MCF 10A (cell line): ENCODE results near the gene PLVAP. TPM values are rescaled to one million over a fixed set of nuclear protein-coding genes. Genes with fewer than 3 reads are reported as not detected.
"Not testable (repeated sequence)": the region's sequence is repeated elsewhere in the genome, so short reads cannot be mapped to it uniquely, and the experiment has no call there.

Experiments used
- BruUV-seq: library from RNA; stranded (reverse); fragments of 400-500 nt; replicated peaks from 2 replicates; lab custom pipeline; 2021; lab: Mats Ljungman, UMichigan
- CTCF ChIA-PET: fragments of 300-600 bp; sonication (Branson Sonifier 250); formaldehyde crosslinking; extraction: SDS; loops from one replicate; lab custom pipeline; 2021; ENCODE audit warnings: antibody characterized with exemption, inconsistent platforms; lab: Yijun Ruan, JAX
- POLR2A ChIA-PET: fragments of 300-600, 350-650 bp; sonication (Branson Sonifier 250); formaldehyde crosslinking; extraction: SDS; loops from one replicate; lab custom pipeline; 2020; ENCODE audit warnings: antibody characterized with exemption, inconsistent platforms; lab: Yijun Ruan, JAX
- DNase-seq: peaks from one replicate; pipeline ENCODE4 v3.0.0-alpha.2; 2018; ENCODE audit not compliant: unreplicated experiment
- H3K27ac Mint-ChIP-seq: one replicate; pipeline ENCODE4 v1.8.0; 2022; ENCODE audit warnings: mild to moderate bottlenecking, low read depth, mixed read lengths; ENCODE audit not compliant: unreplicated experiment
- H3K27me3 Mint-ChIP-seq: one replicate; pipeline ENCODE4 v1.8.0; 2022; ENCODE audit warnings: mixed read lengths; ENCODE audit not compliant: insufficient read depth, unreplicated experiment
- H3K36me3 Mint-ChIP-seq: one replicate; pipeline ENCODE4 v1.8.0; 2022; ENCODE audit warnings: mild to moderate bottlenecking, moderate library complexity, mixed read lengths; ENCODE audit not compliant: insufficient read depth, unreplicated experiment
- H3K4me1 Mint-ChIP-seq: one replicate; pipeline ENCODE4 v1.8.0; 2022; ENCODE audit warnings: mixed read lengths; ENCODE audit not compliant: insufficient read depth, unreplicated experiment
- H3K4me3 Mint-ChIP-seq: one replicate; pipeline ENCODE4 v1.8.0; 2022; ENCODE audit warnings: mild to moderate bottlenecking, moderate library complexity, mixed read lengths; ENCODE audit not compliant: unreplicated experiment
- H3K9me3 Mint-ChIP-seq: one replicate; pipeline ENCODE4 v1.8.0; 2022; ENCODE audit warnings: mixed read lengths; ENCODE audit not compliant: unreplicated experiment
- CTCF ChIP-seq: fragments of 200-600 bp; IDR thresholded peaks from one replicate; pipeline ENCODE4 v1.8.0; 2022; ENCODE audit warnings: antibody characterized with exemption, mild to moderate bottlenecking; ENCODE audit not compliant: unreplicated experiment
- intact Hi-C: fragments of 100-400 bp; cut with micrococcal nuclease; formaldehyde crosslinking; loops from 2 replicates; pipeline ENCODE4 v1.14.1; 2022
- total RNA-seq: library from RNA; stranded (reverse); gene quantifications from 2 replicates; pipeline ENCODE4 v1.2.3, GENCODE V29; 2022

PLVAP gene
- total RNA-seq, 1 experiment from 2014 or later: not detected

GRCh38 chr19:17370026-17370587 is 7.0 kb downstream of the PLVAP start:
- POLR2A ChIA-PET: no interaction called here
- CTCF ChIA-PET: interaction anchor here (1.1 kb wide), 1 partner anchor 19 kb away, joined by 3 read pairs; no protein-coding TSS in a partner anchor
- DNase-seq: peak; percentile 86

GRCh38 chr19:17365361-17365760 is 11.8 kb downstream of the PLVAP start:
- intact Hi-C loops: no loop called here
- no peaks in the 10 kb centered on the region for H3K36me3 Mint-ChIP-seq
- H3K27ac Mint-ChIP-seq: no peak overlapping the region

More at GRCh38 chr19:17370026-17370587, 7.0 kb downstream of the PLVAP start:
- no TSS peak for BruUV-seq
- no peaks in the 10 kb centered on the region for H3K9me3 Mint-ChIP-seq
- no peaks in the 10 kb centered on the region for H3K36me3 Mint-ChIP-seq
- H3K27ac Mint-ChIP-seq: peak overlapping the region; percentile 17
- H3K4me1 Mint-ChIP-seq: peaks cover 7% of the 10 kb centered on the region
- intact Hi-C loops: no loop called here
- H3K27me3 Mint-ChIP-seq: no peaks in the 10 kb centered on the region
- no peak for TF ChIP-seq CTCF
- H3K4me3 Mint-ChIP-seq: no peak overlapping the region

GRCh38 chr19:17363852-17364605 is 13.1 kb downstream of the PLVAP start:
- BruUV-seq, DNase-seq, H3K4me1 Mint-ChIP-seq, H3K27ac Mint-ChIP-seq, H3K36me3 Mint-ChIP-seq, H3K9me3 Mint-ChIP-seq, H3K27me3 Mint-ChIP-seq, intact Hi-C loops, H3K4me3 Mint-ChIP-seq: not testable (repeated sequence)
- ChIA-PET POLR2A (interaction anchor here (0.6 kb wide), 1 partner anchor 1647 kb away, joined by 5 read pairs; no protein-coding TSS in a partner anchor), CTCF (interaction anchor here (0.6 to 2.6 kb wide), 3 partner anchors 9 to 584 kb away, joined by 3 to 10 read pairs (median 3); no protein-coding TSS in a partner anchor)

More at GRCh38 chr19:17365361-17365760, 11.8 kb downstream of the PLVAP start:
- Mint-ChIP-seq H3K27me3 (no peaks in the 10 kb centered on the region), H3K9me3 (no peaks in the 10 kb centered on the region), H3K4me1 (peaks cover 4% of the 10 kb centered on the region), H3K4me3 (no peak overlapping the region)
- DNase-seq: no peak
- TF ChIP-seq CTCF: no peak
- CTCF ChIA-PET: interaction anchor here (0.7 kb wide), 1 partner anchor 9 kb away, joined by 4 read pairs; no protein-coding TSS in a partner anchor
- BruUV-seq: no TSS peak
- POLR2A ChIA-PET: interaction anchor here (0.6 kb wide), 1 partner anchor 10 kb away, joined by 3 read pairs; no protein-coding TSS in a partner anchor

GRCh38 chr19:17359905-17360800 is 17.0 kb downstream of the PLVAP start:
- Mint-ChIP-seq H3K4me1 (peaks cover 18% of the 10 kb centered on the region), H3K27me3 (no peaks in the 10 kb centered on the region), H3K4me3 (no peak overlapping the region), H3K27ac (no peak overlapping the region), H3K9me3 (no peaks in the 10 kb centered on the region), H3K36me3 (peaks cover 6% of the 10 kb centered on the region)
- intact Hi-C loops: no loop called here
- BruUV-seq: no TSS peak
- no peak for DNase-seq
- no peak for TF ChIP-seq CTCF
- POLR2A ChIA-PET: no interaction called here
- CTCF ChIA-PET: interaction anchor here (0.7 to 1.2 kb wide), 2 partner anchors 25 to 71 kb away, joined by 3 read pairs; no protein-coding TSS in a partner anchor
